Measurements from ENCODE around the gene ALDH18A1.

The ALDH18A1 gene

GRCh38 chr10:95651346-95652060 is 5.0 kb downstream of the ALDH18A1 start:
- Histone ChIP-seq H3K36me3 (ENCODE audit: insufficient read depth, low read length) (peaks cover 40% of the 10 kb centered on the region), H3K27me3 (ENCODE audit: insufficient read depth, low read length) (no peaks in the 10 kb centered on the region), H3K4me2 (ENCODE audit: low read length) (no peak overlapping the region), H3F3A (ENCODE audit: insufficient read depth, low read length) (no peaks in the 10 kb centered on the region), H2AFZ (ENCODE audit: low read length) (no peak overlapping the region), H3K9me3 (ENCODE audit: low read length) (no peaks in the 10 kb centered on the region), H3K9me2 (ENCODE audit: low read depth, low read length) (no peaks in the 10 kb centered on the region), H4K20me1 (ENCODE audit: insufficient read depth, low read length) (no peaks in the 10 kb centered on the region), H3K4me3 (ENCODE audit: low read depth, low read length, poor library complexity, severe bottlenecking) (no peak overlapping the region), H3K79me2 (ENCODE audit: insufficient read depth, low read length) (peaks cover 10% of the 10 kb centered on the region), H3K9ac (ENCODE audit: low read length) (no peak overlapping the region), H3K4me1 (ENCODE audit: insufficient read depth, low read length, severe bottlenecking) (peaks cover 6% of the 10 kb centered on the region), H3K27ac (ENCODE audit: low read depth, low read length, poor library complexity, severe bottlenecking) (no peak overlapping the region)
- TF ChIP-seq, protein P1, sequence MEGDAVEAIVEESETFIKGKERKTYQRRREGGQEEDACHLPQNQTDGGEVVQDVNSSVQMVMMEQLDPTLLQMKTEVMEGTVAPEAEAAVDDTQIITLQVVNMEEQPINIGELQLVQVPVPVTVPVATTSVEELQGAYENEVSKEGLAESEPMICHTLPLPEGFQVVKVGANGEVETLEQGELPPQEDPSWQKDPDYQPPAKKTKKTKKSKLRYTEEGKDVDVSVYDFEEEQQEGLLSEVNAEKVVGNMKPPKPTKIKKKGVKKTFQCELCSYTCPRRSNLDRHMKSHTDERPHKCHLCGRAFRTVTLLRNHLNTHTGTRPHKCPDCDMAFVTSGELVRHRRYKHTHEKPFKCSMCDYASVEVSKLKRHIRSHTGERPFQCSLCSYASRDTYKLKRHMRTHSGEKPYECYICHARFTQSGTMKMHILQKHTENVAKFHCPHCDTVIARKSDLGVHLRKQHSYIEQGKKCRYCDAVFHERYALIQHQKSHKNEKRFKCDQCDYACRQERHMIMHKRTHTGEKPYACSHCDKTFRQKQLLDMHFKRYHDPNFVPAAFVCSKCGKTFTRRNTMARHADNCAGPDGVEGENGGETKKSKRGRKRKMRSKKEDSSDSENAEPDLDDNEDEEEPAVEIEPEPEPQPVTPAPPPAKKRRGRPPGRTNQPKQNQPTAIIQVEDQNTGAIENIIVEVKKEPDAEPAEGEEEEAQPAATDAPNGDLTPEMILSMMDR (IDR thresholded peaks at IDR 0.05; ENCODE audit: low read length): no peak
- no peak for TF ChIP-seq EZH2 (IDR thresholded peaks at IDR 0.05; ENCODE audit: borderline replicate concordance, low read length)

DNA sequence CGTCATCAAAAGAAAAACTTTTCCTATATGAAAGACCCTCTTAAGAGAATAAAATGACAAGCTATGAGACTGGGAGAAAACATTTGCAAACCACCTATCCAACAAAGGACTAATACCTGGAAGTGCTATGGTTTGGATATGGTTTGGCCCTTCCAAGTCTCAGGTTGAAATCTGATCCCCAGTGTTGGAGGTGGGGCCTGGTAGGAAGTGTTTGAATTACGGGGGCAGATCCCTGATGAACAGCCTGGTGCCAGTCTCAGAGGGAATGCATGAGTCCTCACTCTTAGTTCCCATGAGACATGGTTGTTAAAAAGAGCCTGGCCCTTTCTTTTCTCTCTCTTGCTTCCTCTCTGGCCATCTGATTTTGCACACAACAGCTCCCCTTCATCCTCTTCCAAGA is 6.3 kb downstream of the ALDH18A1 start:
- H4K20me1 ChIP-seq (ENCODE audit: insufficient read depth, low read length): no peaks in the 10 kb centered on the region
- H2AFZ ChIP-seq (ENCODE audit: low read length): no peak overlapping the region
- no peak overlapping the region for H3K27ac ChIP-seq (ENCODE audit: low read depth, low read length, poor library complexity, severe bottlenecking)
- H3K4me3 ChIP-seq (ENCODE audit: low read depth, low read length, poor library complexity, severe bottlenecking): no peak overlapping the region
- H3K79me2 ChIP-seq (ENCODE audit: insufficient read depth, low read length): peaks cover 2% of the 10 kb centered on the region
- no peaks in the 10 kb centered on the region for H3F3A ChIP-seq (ENCODE audit: insufficient read depth, low read length)
- no peaks in the 10 kb centered on the region for H3K9me2 ChIP-seq (ENCODE audit: low read depth, low read length)
- H3K4me1 ChIP-seq (ENCODE audit: insufficient read depth, low read length, severe bottlenecking): peaks cover 2% of the 10 kb centered on the region
- H3K27me3 ChIP-seq (ENCODE audit: insufficient read depth, low read length): no peaks in the 10 kb centered on the region
- no peaks in the 10 kb centered on the region for H3K9me3 ChIP-seq (ENCODE audit: low read length)
- no peak overlapping the region for H3K9ac ChIP-seq (ENCODE audit: low read length)
- TF ChIP-seq, protein P1 (IDR thresholded peaks at IDR 0.05; ENCODE audit: low read length): no peak
- TF ChIP-seq EZH2 (IDR thresholded peaks at IDR 0.05; ENCODE audit: borderline replicate concordance, low read length): no peak
- peaks cover 48% of the 10 kb centered on the region for H3K36me3 ChIP-seq (ENCODE audit: insufficient read depth, low read length)
- H3K4me2 ChIP-seq (ENCODE audit: low read length): no peak overlapping the region

GRCh38 chr10:95648138-95648537 is 8.4 kb downstream of the ALDH18A1 start:
- no peak for TF ChIP-seq EZH2 (IDR thresholded peaks at IDR 0.05; ENCODE audit: borderline replicate concordance, low read length)
- TF ChIP-seq, protein P1 (IDR thresholded peaks at IDR 0.05; ENCODE audit: low read length): no peak
- Histone ChIP-seq H3K4me3 (ENCODE audit: low read depth, low read length, poor library complexity, severe bottlenecking) (no peak overlapping the region), H3K27ac (ENCODE audit: low read depth, low read length, poor library complexity, severe bottlenecking) (no peak overlapping the region), H3K9ac (ENCODE audit: low read length) (no peak overlapping the region), H3F3A (ENCODE audit: insufficient read depth, low read length) (no peaks in the 10 kb centered on the region), H2AFZ (ENCODE audit: low read length) (no peak overlapping the region), H4K20me1 (ENCODE audit: insufficient read depth, low read length) (no peaks in the 10 kb centered on the region), H3K9me3 (ENCODE audit: low read length) (no peaks in the 10 kb centered on the region), H3K36me3 (ENCODE audit: insufficient read depth, low read length) (peaks cover 47% of the 10 kb centered on the region), H3K4me2 (ENCODE audit: low read length) (no peak overlapping the region), H3K9me2 (ENCODE audit: low read depth, low read length) (no peaks in the 10 kb centered on the region), H3K4me1 (ENCODE audit: insufficient read depth, low read length, severe bottlenecking) (no peaks in the 10 kb centered on the region), H3K79me2 (ENCODE audit: insufficient read depth, low read length) (no peaks in the 10 kb centered on the region), H3K27me3 (ENCODE audit: insufficient read depth, low read length) (no peaks in the 10 kb centered on the region)

Data from OCI-LY1 (cell line).